CD4-positive, alpha-beta memory T cell (primary cell): Measurements from ENCODE around the gene FFAR1. TPM values are rescaled to one million over a fixed set of nuclear protein-coding genes. Genes with fewer than 3 reads are reported as not detected.

Experiments
- CTCF ChIA-PET: fragments of 350-600 bp; sonication (Branson Sonifier 250); formaldehyde crosslinking; loops from one replicate; lab custom pipeline; 2021; ENCODE audit warnings: inconsistent platforms; ENCODE audit not compliant: partially characterized antibody; lab: Charles Lee
- POLR2A ChIA-PET: fragments of 350-600 bp; sonication (Branson Sonifier 250); formaldehyde crosslinking; loops from one replicate; lab custom pipeline; 2021; ENCODE audit not compliant: partially characterized antibody; lab: Charles Lee
- DNase-seq, 5 donors: peaks; one replicate each; pipeline versions ENCODE4 v3.0.0 to v3.0.0-alpha.2; 2020 to 2022; ENCODE audit warnings: mixed read lengths in 1 of 5
- H3K27ac ChIP-seq: one replicate; pipeline ENCODE4 v1.7.0; 2013; ENCODE audit warnings: low read depth, low read length
- H3K27me3 ChIP-seq: 2 replicates; pipeline ENCODE4 v1.7.0; 2013; ENCODE audit warnings: mild to moderate bottlenecking, low read length, moderate library complexity; ENCODE audit not compliant: insufficient read depth
- H3K36me3 ChIP-seq: 2 replicates; pipeline ENCODE4 v1.7.0; 2013; ENCODE audit warnings: mild to moderate bottlenecking, low read length, moderate library complexity; ENCODE audit not compliant: insufficient read depth
- H3K4me1 ChIP-seq: 2 replicates; pipeline ENCODE4 v1.7.0; 2013; ENCODE audit warnings: mild to moderate bottlenecking, low read length, moderate library complexity; ENCODE audit not compliant: insufficient read depth
- H3K4me3 ChIP-seq, 2 donors: one replicate each; pipeline ENCODE4 v1.7.0; 2013; ENCODE audit warnings: low read length in 2 of 2, mild to moderate bottlenecking in 1 of 2
- H3K9me3 ChIP-seq, 2 donors: one replicate each; pipeline ENCODE4 v1.7.0; 2013; ENCODE audit warnings: low read length in 2 of 2, control low read depth in 1 of 2; ENCODE audit not compliant: control insufficient read depth in 1 of 2
- H3K27ac Mint-ChIP-seq, 7 donors: one replicate each; pipeline ENCODE4 v1.8.0; 2020 to 2021; ENCODE audit warnings: mixed read lengths in 7 of 7, mild to moderate bottlenecking in 6 of 7, inconsistent platforms in 3 of 7, moderate library complexity in 3 of 7
- H3K27me3 Mint-ChIP-seq, 2 donors: one replicate each; pipeline ENCODE4 v1.8.0; 2020 to 2021; ENCODE audit warnings: mixed read lengths in 2 of 2
- H3K36me3 Mint-ChIP-seq, 2 donors: one replicate each; pipeline ENCODE4 v1.8.0; 2020 to 2021; ENCODE audit warnings: mixed read lengths in 2 of 2, inconsistent platforms in 1 of 2, mild to moderate bottlenecking in 1 of 2
- H3K4me1 Mint-ChIP-seq, 4 donors: one replicate each; pipeline ENCODE4 v1.8.0; 2020 to 2021; ENCODE audit warnings: mixed read lengths in 4 of 4, mild to moderate bottlenecking in 1 of 4
- H3K4me3 Mint-ChIP-seq, 8 donors: one replicate each; pipeline ENCODE4 v1.8.0; 2020 to 2021; ENCODE audit warnings: mixed read lengths in 8 of 8, mild to moderate bottlenecking in 7 of 8, moderate library complexity in 6 of 8, inconsistent platforms in 3 of 8
- H3K9me3 Mint-ChIP-seq, 8 donors: one replicate each; pipeline ENCODE4 v1.8.0; 2020 to 2021; ENCODE audit warnings: mixed read lengths in 8 of 8, mild to moderate bottlenecking in 5 of 8, inconsistent platforms in 3 of 8, moderate library complexity in 1 of 8
- intact Hi-C: fragments of 100-400 bp; cut with micrococcal nuclease; formaldehyde crosslinking; loops from one replicate; pipeline ENCODE4 v1.15.1; 2023
- polyA plus RNA-seq, 2 donors: library from polyadenylated mRNA; unstranded; fragments of 300-500 nt; fragmentation: Illumina TruSeq; gene quantifications; one replicate each; pipeline ENCODE4 v1.2.3, GENCODE V29; 2021
- total RNA-seq, 2 experiments: library from RNA; stranded (reverse); gene quantifications; one replicate each; pipeline ENCODE4 v1.2.3, GENCODE V29; 2021

Gene FFAR1
- total and polyA plus RNA-seq, 4 experiments from 2014 or later, result not detected

DNA sequence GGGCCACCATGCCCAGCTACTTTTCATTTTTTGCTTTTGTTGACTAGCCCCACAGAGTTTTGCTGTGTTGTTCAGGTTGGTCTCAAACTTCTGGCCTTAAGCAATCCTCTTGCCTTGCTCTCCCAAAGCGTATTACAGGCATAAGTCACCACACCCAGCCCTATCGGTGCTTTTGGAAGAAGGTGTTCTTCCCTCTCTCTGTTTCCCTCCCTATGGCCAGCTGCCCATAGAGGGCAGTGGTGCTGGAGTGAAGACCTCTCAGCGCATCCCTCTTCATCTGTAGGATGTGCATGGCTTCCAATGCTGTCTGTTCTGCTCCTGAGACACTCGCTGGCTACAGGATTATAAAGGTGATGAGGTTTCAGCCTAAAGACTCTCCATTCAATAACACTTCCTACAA is 20.1 kb upstream of the FFAR1 start:
- H3K36me3 ChIP-seq, result no peaks in the 10 kb centered on the region
- ChIA-PET POLR2A (no interaction called here), CTCF (no interaction called here)
- H3K4me1 ChIP-seq, result peaks cover 3% of the 10 kb centered on the region
- intact Hi-C loops, result no loop called here
- H3K27me3 Mint-ChIP-seq, result peaks cover 7 to 13% of the 10 kb centered on the region in 2 donors
- H3K27ac Mint-ChIP-seq, result peak overlapping the region in 1 of 7 donors; percentile 24
- H3K4me1 Mint-ChIP-seq, result peaks cover 1 to 3% (median 2%) of the 10 kb centered on the region in 4 donors
- H3K4me3 ChIP-seq, result no peak overlapping the region
- no peaks in the 10 kb centered on the region for H3K27me3 ChIP-seq
- H3K9me3 Mint-ChIP-seq, result no peaks in the 10 kb centered on the region
- no peak overlapping the region for H3K27ac ChIP-seq
- no peak overlapping the region for H3K4me3 Mint-ChIP-seq
- no peaks in the 10 kb centered on the region for H3K9me3 ChIP-seq
- no peak for DNase-seq
- no peaks in the 10 kb centered on the region for H3K36me3 Mint-ChIP-seq

- H3K9me3 ChIP-seq, result no peaks in the 10 kb centered on the region
- intact Hi-C loops, result no loop called here
- ChIA-PET CTCF (no interaction called here), POLR2A (no interaction called here)
- peaks cover 9% of the 10 kb centered on the region for H3K4me1 ChIP-seq
- Mint-ChIP-seq H3K4me3 (no peak within 1 kb of the TSS), H3K27ac (no peak within 1 kb of the TSS), H3K4me1 (peaks cover 6 to 12% (median 8%) of the 10 kb centered on the region in 4 donors), H3K27me3 (peaks cover 7 to 16% of the 10 kb centered on the region in 2 donors), H3K36me3 (no peaks in the 10 kb centered on the region), H3K9me3 (no peaks in the 10 kb centered on the region)
- no peaks in the 10 kb centered on the region for H3K27me3 ChIP-seq
- DNase-seq, result no peak
- no peak within 1 kb of the TSS for H3K27ac ChIP-seq
- H3K36me3 ChIP-seq, result no peaks in the 10 kb centered on the region
- H3K4me3 ChIP-seq, result no peak within 1 kb of the TSS
These were observed 18.8 kb upstream of the FFAR1 start, which contains the start of gene CD22 for GRCh38 chr19:35328851-35329285. CD22 (plus strand) TSS chr19:35329187; CDS start chr19:35332041, 2,854 bp downstream.

- H3K4me3 ChIP-seq, result no peak overlapping the region
- POLR2A ChIA-PET, result no interaction called here
- CTCF ChIA-PET, result no interaction called here
- Mint-ChIP-seq H3K9me3 (no peaks in the 10 kb centered on the region), H3K27me3 (peaks cover 7 to 19% of the 10 kb centered on the region in 2 donors), H3K4me1 (peaks cover 6 to 12% (median 8%) of the 10 kb centered on the region in 4 donors), H3K27ac (no peak overlapping the region), H3K4me3 (no peak overlapping the region), H3K36me3 (no peaks in the 10 kb centered on the region)
- H3K9me3 ChIP-seq, result no peaks in the 10 kb centered on the region
- DNase-seq, result peak in 1 of 5 donors; percentile 16
- peaks cover 9% of the 10 kb centered on the region for H3K4me1 ChIP-seq
- no peaks in the 10 kb centered on the region for H3K36me3 ChIP-seq
- H3K27me3 ChIP-seq, result no peaks in the 10 kb centered on the region
- no peak overlapping the region for H3K27ac ChIP-seq
- intact Hi-C loops, result no loop called here
These were observed 18.4 kb upstream of the FFAR1 start for GRCh38 chr19:35329323-35329722.

- peaks cover 7 to 22% of the 10 kb centered on the region in 2 donors for H3K27me3 Mint-ChIP-seq
- H3K9me3 Mint-ChIP-seq, result no peaks in the 10 kb centered on the region
- H3K4me1 Mint-ChIP-seq, result peaks cover 6 to 15% (median 10%) of the 10 kb centered on the region in 4 donors
- peaks cover 9% of the 10 kb centered on the region for H3K4me1 ChIP-seq
- no peaks in the 10 kb centered on the region for H3K27me3 ChIP-seq
- no peaks in the 10 kb centered on the region for H3K36me3 Mint-ChIP-seq
- CTCF ChIA-PET, result no interaction called here
- no peaks in the 10 kb centered on the region for H3K9me3 ChIP-seq
- POLR2A ChIA-PET, result no interaction called here
- DNase-seq, result peak in 1 of 5 donors; percentile 18
- intact Hi-C loops, result no loop called here
- H3K36me3 ChIP-seq, result no peaks in the 10 kb centered on the region
- H3K4me3 Mint-ChIP-seq, result no peak overlapping the region
- no peak overlapping the region for H3K27ac Mint-ChIP-seq
- no peak overlapping the region for H3K4me3 ChIP-seq
- no peak overlapping the region for H3K27ac ChIP-seq
These were observed 17.2 kb upstream of the FFAR1 start for GRCh38 chr19:35330475-35330874.

- no peak overlapping the region for H3K4me3 Mint-ChIP-seq
- H3K36me3 ChIP-seq, result no peaks in the 10 kb centered on the region
- no peak overlapping the region for H3K27ac Mint-ChIP-seq
- H3K27me3 ChIP-seq, result no peaks in the 10 kb centered on the region
- H3K9me3 ChIP-seq, result no peaks in the 10 kb centered on the region
- CTCF ChIA-PET, result interaction anchor here (0.9 kb wide), 1 partner anchor 164 kb away, joined by 3 read pairs; no protein-coding TSS in a partner anchor
- H3K4me1 Mint-ChIP-seq, result peaks cover 6 to 15% (median 10%) of the 10 kb centered on the region in 4 donors
- POLR2A ChIA-PET, result interaction anchor here (0.6 kb wide), 1 partner anchor 15 kb away, joined by 3 read pairs; no protein-coding TSS in a partner anchor
- no peak overlapping the region for H3K27ac ChIP-seq
- intact Hi-C loops, result no loop called here
- no peaks in the 10 kb centered on the region for H3K36me3 Mint-ChIP-seq
- no peaks in the 10 kb centered on the region for H3K9me3 Mint-ChIP-seq
- peaks cover 7 to 26% of the 10 kb centered on the region in 2 donors for H3K27me3 Mint-ChIP-seq
- peak in 1 of 5 donors; percentile 7 for DNase-seq
- peaks cover 9% of the 10 kb centered on the region for H3K4me1 ChIP-seq
- H3K4me3 ChIP-seq, result no peak overlapping the region
These were observed 16.0 kb upstream of the FFAR1 start for GRCh38 chr19:35331551-35332214.

DNA sequence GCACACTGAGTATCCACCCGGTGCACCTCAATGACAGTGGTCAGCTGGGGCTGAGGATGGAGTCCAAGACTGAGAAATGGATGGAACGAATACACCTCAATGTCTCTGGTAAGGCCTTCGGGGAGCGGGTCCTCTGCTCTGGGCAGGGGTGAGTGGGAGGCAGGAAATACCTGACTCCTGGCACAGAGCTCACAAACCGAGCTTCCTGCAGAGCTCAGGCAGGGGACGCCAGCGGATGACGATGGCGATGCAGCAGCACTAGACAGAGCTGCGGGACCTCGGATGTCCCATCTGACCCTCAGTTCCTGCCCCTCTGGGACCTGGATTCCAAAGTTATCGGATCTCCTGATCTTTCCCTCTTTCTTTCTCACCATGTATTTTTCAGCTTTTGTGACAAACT is 14.9 kb upstream of the FFAR1 start:
- Mint-ChIP-seq H3K4me3 (peak overlapping the region in 2 of 8 donors; percentile 63 to 67), H3K27ac (peak overlapping the region in 2 of 7 donors; percentile 9 to 18), H3K9me3 (no peaks in the 10 kb centered on the region), H3K36me3 (no peaks in the 10 kb centered on the region), H3K4me1 (peaks cover 6 to 15% (median 10%) of the 10 kb centered on the region in 4 donors), H3K27me3 (peaks cover 3 to 25% of the 10 kb centered on the region in 2 donors)
- Histone ChIP-seq H3K27ac (no peak overlapping the region), H3K4me3 (no peak overlapping the region), H3K36me3 (no peaks in the 10 kb centered on the region), H3K27me3 (no peaks in the 10 kb centered on the region), H3K4me1 (peaks cover 9% of the 10 kb centered on the region), H3K9me3 (no peaks in the 10 kb centered on the region)
- POLR2A ChIA-PET, result no interaction called here
- CTCF ChIA-PET, result interaction anchor here (0.9 to 1.6 kb wide), 3 partner anchors 20 to 162 kb away, joined by 3 to 7 read pairs (median 5); no protein-coding TSS in a partner anchor
- intact Hi-C loops, result no loop called here
- DNase-seq, result peak; percentile 12 to 35 (median 22)

DNA sequence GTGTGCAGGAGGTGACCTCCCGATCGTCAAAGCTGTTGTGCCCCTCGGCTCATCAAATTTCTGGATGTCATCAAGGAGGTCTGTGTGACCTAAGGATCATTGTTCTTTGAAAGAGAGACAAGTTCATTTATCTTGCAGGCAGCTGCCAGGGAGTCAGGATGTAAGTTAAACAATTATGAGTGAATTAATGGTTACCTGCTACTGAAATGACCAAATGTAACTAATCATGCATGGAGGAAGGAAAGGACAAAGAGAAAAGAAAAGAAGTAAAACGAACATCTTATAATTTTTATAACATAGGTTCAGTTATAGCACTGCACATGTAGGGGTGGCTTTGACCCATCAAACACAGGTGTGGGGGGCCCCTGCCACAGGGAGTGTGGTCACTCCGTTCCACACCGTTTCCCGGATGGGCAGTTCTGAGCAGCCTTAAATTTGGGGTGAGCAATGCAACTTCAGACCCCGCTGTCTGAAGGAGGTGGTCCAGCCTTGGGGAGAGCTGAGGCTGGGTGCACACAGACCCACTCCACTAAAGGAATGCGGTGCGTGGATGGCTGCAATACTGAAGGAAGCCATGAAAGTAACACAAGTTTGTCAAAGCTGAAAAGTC is 13.5 kb upstream of the FFAR1 start:
- no peaks in the 10 kb centered on the region for H3K27me3 ChIP-seq
- no peak for DNase-seq
- Mint-ChIP-seq H3K4me3 (no peak overlapping the region), H3K36me3 (no peaks in the 10 kb centered on the region), H3K9me3 (no peaks in the 10 kb centered on the region), H3K4me1 (peaks cover 6 to 15% (median 10%) of the 10 kb centered on the region in 4 donors), H3K27me3 (peaks cover 3 to 21% of the 10 kb centered on the region in 2 donors), H3K27ac (no peak overlapping the region)
- H3K4me3 ChIP-seq, result no peak overlapping the region
- H3K4me1 ChIP-seq, result peaks cover 9% of the 10 kb centered on the region
- no peaks in the 10 kb centered on the region for H3K36me3 ChIP-seq
- H3K27ac ChIP-seq, result no peak overlapping the region
- H3K9me3 ChIP-seq, result no peaks in the 10 kb centered on the region
- intact Hi-C loops, result no loop called here
- ChIA-PET POLR2A (no interaction called here), CTCF (interaction anchor here (0.7 to 1.6 kb wide), 3 partner anchors 12 to 161 kb away, joined by 4 to 7 read pairs (median 5); no protein-coding TSS in a partner anchor)
